Activated naive CD8-positive, alpha-beta T cell treated with anti-CD3 and anti-CD28 coated beads, Interleukin-2, amount 10 ng/mL, durations not matched to agents 7 days and 5 days (primary cell): ENCODE data around the gene MATN1. TPM values are rescaled to one million over a fixed set of nuclear protein-coding genes. Genes with fewer than 3 reads are reported as not detected.
A peak's percentile ranks its signal among the peaks of the same experiment; 100 is the strongest.
"Not testable (repeated sequence)": the region's sequence is repeated elsewhere in the genome, so short reads cannot be mapped to it uniquely, and the experiment has no call there.

Experiments
- ATAC-seq: fragments of 150-1000 bp; cut with Tn5 transposase; one replicate; pipeline ENCODE4 v1.10.0; 2021; ENCODE audit warnings: low read depth, moderate library complexity
- POLR2A ChIA-PET: fragments of 350-600 bp; sonication (Branson Sonifier 250); formaldehyde crosslinking; loops from one replicate; lab custom pipeline; 2021; ENCODE audit warnings: antibody characterized with exemption; lab: Charles Lee
- DNase-seq: peaks from one replicate; pipeline ENCODE4 v3.0.0; 2021
- H3K27ac Mint-ChIP-seq: one replicate; pipeline ENCODE4 v1.8.0; 2022; ENCODE audit warnings: mild to moderate bottlenecking, mixed read lengths
- H3K27me3 Mint-ChIP-seq: one replicate; pipeline ENCODE4 v1.8.0; 2022; ENCODE audit warnings: mild to moderate bottlenecking, moderate library complexity, mixed read lengths
- H3K36me3 Mint-ChIP-seq: one replicate; pipeline ENCODE4 v1.8.0; 2021; ENCODE audit warnings: mild to moderate bottlenecking, mixed read lengths
- H3K4me1 Mint-ChIP-seq: one replicate; pipeline ENCODE4 v1.8.0; 2021; ENCODE audit warnings: mixed read lengths
- H3K4me3 Mint-ChIP-seq: one replicate; pipeline ENCODE4 v1.8.0; 2022; ENCODE audit warnings: mild to moderate bottlenecking, moderate library complexity, mixed read lengths
- H3K9me3 Mint-ChIP-seq: one replicate; pipeline ENCODE4 v1.8.0; 2021; ENCODE audit warnings: mixed read lengths
- total RNA-seq, 2 experiments: library from RNA; stranded (reverse); gene quantifications; one replicate each; pipeline ENCODE4 v1.2.3, GENCODE V29; 2021

MATN1 gene
- total RNA-seq, 2 experiments from 2014 or later: 0.26 TPM; not detected in 1

DNA sequence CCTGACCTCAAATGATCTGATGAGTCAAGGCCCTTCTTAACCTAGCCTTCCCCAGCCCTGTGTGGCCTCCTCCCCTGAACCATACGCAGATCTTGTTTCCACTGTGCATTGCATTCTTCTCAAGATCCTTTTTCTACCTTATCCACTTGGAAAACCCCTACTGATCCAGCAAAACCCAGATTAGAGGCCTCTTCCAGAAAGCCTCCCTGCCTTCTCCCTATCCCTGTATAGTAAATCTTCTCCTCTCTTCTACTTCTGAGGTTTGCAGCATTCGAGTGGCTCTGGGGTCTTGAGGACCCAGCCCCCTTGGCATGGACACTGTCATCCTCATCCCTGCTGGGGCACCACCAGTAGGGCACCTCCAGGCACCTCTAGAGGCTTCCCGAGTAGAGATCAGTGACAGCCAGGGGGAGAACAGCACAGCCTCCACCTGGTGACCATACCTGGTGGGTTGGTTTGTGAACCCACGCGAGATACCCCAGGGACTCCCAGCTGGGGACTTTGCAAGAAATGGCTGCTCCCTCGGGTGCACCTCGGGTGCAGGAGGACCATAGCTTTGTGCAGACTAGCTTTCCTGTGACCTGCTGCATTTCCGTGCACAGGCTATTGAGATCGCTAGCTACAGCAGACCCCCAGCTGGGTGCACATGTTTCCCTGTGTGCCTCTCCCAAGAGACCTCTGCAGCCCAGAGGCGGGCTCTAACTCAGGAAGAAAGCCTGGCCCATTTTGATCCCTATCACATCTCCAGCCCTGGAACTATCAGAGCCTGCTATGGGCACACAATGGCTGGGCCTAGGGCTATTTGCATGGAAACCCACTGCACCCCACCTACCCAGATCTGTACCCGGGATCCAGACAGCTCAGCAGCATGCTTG lies 34.2 kb downstream of the MATN1 start:
- Mint-ChIP-seq H3K9me3 (no peaks in the 10 kb centered on the region), H3K27me3 (peaks cover 39% of the 10 kb centered on the region), H3K4me3 (no peak overlapping the region), H3K36me3 (no peaks in the 10 kb centered on the region), H3K4me1 (peaks cover 6% of the 10 kb centered on the region), H3K27ac (no peak overlapping the region)
- no peak for ATAC-seq
- POLR2A ChIA-PET: no interaction called here
- no peak for DNase-seq

- H3K36me3 Mint-ChIP-seq, H3K4me1 Mint-ChIP-seq, H3K4me3 Mint-ChIP-seq, H3K27ac Mint-ChIP-seq, H3K9me3 Mint-ChIP-seq, ATAC-seq, POLR2A ChIA-PET, DNase-seq: not testable (repeated sequence)
- peaks cover 45% of the 10 kb centered on the region for H3K27me3 Mint-ChIP-seq
These were observed 34.9 kb downstream of the MATN1 start for GRCh38 chr1:30688516-30688915.

- Mint-ChIP-seq H3K4me1 (peaks cover 4% of the 10 kb centered on the region), H3K27me3 (peaks cover 49% of the 10 kb centered on the region), H3K27ac (no peak overlapping the region), H3K36me3 (no peaks in the 10 kb centered on the region), H3K4me3 (no peak overlapping the region), H3K9me3 (no peaks in the 10 kb centered on the region)
- no peak for ATAC-seq
- peak; percentile 9 for DNase-seq
- POLR2A ChIA-PET: no interaction called here
These were observed 35.5 kb downstream of the MATN1 start for GRCh38 chr1:30687886-30688285.

DNA sequence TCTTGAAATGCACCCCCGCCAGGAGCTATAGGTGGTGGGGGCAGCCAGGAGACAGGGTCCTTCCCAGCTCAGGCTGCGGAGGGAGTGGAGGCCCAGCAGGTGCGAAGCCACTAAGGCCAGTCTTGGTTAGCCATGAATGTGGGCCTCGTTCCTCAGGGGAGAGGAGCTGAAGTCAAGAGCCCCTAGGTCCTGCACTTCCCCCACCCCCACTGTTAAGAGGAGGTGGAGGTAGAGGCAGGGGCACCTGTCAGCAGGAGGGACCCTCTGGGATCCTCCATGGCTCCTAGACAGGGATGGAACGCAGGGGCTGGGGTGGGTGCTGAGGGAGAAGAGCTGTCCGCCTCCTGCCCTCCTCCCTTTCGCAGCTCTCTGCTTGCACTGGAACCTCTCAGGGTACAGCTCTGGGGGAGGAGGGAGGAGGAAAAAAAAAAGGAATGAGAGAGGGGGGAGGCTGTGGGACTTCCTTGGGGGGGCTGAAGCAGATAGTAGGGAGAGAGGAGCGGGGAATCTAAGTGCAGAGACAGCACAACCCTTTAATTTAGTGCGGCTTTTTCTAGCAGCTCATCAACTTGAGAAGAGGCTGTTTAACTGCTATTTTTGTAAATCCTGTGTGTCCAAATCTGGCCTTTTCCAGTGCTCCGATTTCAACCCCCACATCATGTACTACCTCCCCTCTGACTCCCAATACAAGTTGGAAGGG lies 37.0 kb downstream of the MATN1 start:
- DNase-seq (peak; percentile 2), ATAC-seq (no peak)
- H3K4me1 Mint-ChIP-seq: peaks cover 2% of the 10 kb centered on the region
- no peaks in the 10 kb centered on the region for H3K9me3 Mint-ChIP-seq
- no peak overlapping the region for H3K27ac Mint-ChIP-seq
- POLR2A ChIA-PET: interaction anchor here (0.6 kb wide), 1 partner anchor 461 kb away, joined by 3 read pairs; no protein-coding TSS in a partner anchor
- H3K4me3 Mint-ChIP-seq: no peak overlapping the region
- peaks cover 63% of the 10 kb centered on the region for H3K27me3 Mint-ChIP-seq
- H3K36me3 Mint-ChIP-seq: no peaks in the 10 kb centered on the region

- no peaks in the 10 kb centered on the region for H3K9me3 Mint-ChIP-seq
- no peak overlapping the region for H3K27ac Mint-ChIP-seq
- DNase-seq: peak; percentile 19
- H3K4me3 Mint-ChIP-seq: no peak overlapping the region
- H3K36me3 Mint-ChIP-seq: no peaks in the 10 kb centered on the region
- peaks cover 64% of the 10 kb centered on the region for H3K27me3 Mint-ChIP-seq
- H3K4me1 Mint-ChIP-seq: peaks cover 2% of the 10 kb centered on the region
- POLR2A ChIA-PET: interaction anchor here (0.6 kb wide), 1 partner anchor 462 kb away, joined by 3 read pairs; no protein-coding TSS in a partner anchor
- no peak for ATAC-seq
These were observed 37.6 kb downstream of the MATN1 start for GRCh38 chr1:30685796-30686165.

- no peaks in the 10 kb centered on the region for H3K9me3 Mint-ChIP-seq
- H3K27me3 Mint-ChIP-seq: peaks cover 62% of the 10 kb centered on the region
- H3K36me3 Mint-ChIP-seq: no peaks in the 10 kb centered on the region
- no peak overlapping the region for H3K27ac Mint-ChIP-seq
- H3K4me1 Mint-ChIP-seq: peaks cover 2% of the 10 kb centered on the region
- ATAC-seq: no peak
- peak; percentile 24 for DNase-seq
- no peak overlapping the region for H3K4me3 Mint-ChIP-seq
- POLR2A ChIA-PET: no interaction called here
These were observed 38.2 kb downstream of the MATN1 start for GRCh38 chr1:30684881-30685795.

DNA sequence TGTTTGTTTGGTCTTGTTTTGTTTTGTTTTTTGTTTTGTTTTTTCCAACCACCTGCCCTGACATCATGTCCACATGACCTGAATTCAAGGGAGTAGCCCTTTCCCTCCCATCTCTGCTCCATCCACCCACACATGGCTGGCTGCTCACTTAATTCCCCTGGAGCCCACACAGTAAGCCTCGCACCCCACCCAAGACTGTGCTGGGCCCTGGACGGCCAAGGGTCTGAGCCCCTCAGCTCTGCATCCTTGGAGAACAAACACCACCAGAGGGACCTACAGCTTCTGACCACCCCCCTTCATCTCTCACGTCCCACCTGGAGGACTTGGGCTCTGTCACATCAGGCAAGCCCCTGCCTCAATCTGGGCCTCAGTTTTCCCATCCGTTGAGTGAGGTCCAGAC lies 39.1 kb downstream of the MATN1 start:
- no peak for ATAC-seq
- Mint-ChIP-seq H3K36me3 (no peaks in the 10 kb centered on the region), H3K27ac (no peak overlapping the region), H3K9me3 (no peaks in the 10 kb centered on the region), H3K4me1 (peaks cover 2% of the 10 kb centered on the region), H3K27me3 (peaks cover 62% of the 10 kb centered on the region), H3K4me3 (no peak overlapping the region)
- POLR2A ChIA-PET: no interaction called here
- peak; percentile 9 for DNase-seq

DNA sequence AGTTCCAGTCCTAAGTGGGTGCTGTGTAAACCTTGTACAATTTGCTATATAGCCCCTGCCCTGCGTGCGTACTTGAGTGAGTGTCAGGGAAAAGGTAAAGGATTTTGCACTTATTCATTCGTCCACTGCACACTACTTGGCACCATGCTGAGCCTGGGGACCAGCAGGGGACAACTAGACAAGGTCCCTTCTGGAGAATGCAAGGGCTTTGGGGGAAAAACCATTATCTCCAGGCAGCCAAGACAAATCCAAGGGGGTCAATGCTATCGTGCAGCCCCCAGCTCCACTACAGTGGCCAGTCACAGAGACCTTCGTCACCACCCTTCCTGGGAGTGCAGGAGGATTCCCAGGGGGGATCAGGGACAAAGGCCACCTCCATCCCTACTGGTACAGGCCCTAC lies 39.7 kb downstream of the MATN1 start:
- Mint-ChIP-seq H3K27ac (no peak overlapping the region), H3K4me1 (peaks cover 2% of the 10 kb centered on the region), H3K27me3 (peaks cover 61% of the 10 kb centered on the region), H3K36me3 (no peaks in the 10 kb centered on the region), H3K9me3 (peaks cover under 1% of the 10 kb centered on the region), H3K4me3 (no peak overlapping the region)
- no peak for ATAC-seq
- peak; percentile 15 for DNase-seq
- POLR2A ChIA-PET: no interaction called here

DNA sequence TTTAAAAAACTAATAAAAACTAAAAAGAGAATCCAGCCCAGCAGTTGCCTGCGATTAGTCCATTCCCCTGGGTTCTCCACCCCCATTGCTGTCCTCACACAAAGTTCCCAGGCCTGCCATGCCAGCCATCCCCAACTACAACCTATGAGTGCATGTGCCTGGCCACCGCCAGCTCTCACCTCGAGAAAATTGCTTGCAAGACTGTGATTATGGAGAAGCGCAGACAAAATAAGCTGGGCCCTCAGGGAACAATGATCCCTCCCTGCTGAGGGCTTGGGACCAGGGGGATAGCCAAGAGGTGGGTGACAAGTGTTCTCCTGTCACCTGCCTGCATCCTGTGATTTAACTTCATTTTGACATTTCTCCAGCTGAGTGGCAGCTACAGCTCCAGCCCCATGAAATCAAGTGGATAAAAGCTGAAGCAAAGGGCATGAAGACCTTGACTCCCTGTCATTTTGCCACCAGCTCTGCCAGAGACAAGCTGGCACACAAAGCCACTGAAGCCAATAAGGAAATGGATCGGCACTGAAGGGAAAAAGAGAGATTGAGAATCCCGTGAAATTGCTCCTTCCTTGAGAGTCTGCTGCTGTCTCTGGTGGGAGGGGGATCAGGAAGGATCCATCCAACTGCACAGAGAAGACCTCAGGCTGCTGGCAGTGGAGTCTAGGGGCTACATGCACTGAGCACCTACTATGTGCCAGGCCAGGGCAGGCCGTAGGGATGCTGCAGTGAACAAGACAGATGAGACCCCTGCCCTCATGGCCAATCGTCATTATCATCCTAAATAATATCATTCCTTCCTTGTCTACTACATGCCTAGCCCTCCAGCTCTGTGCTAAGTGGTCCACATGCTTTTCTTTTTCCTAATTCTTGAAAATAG lies 40.7 kb downstream of the MATN1 start:
- Mint-ChIP-seq H3K27me3 (peaks cover 60% of the 10 kb centered on the region), H3K9me3 (peaks cover 1% of the 10 kb centered on the region), H3K4me1 (peaks cover 2% of the 10 kb centered on the region), H3K4me3 (no peak overlapping the region), H3K27ac (no peak overlapping the region), H3K36me3 (no peaks in the 10 kb centered on the region)
- POLR2A ChIA-PET: no interaction called here
- DNase-seq: peak; percentile 14
- no peak for ATAC-seq

DNA sequence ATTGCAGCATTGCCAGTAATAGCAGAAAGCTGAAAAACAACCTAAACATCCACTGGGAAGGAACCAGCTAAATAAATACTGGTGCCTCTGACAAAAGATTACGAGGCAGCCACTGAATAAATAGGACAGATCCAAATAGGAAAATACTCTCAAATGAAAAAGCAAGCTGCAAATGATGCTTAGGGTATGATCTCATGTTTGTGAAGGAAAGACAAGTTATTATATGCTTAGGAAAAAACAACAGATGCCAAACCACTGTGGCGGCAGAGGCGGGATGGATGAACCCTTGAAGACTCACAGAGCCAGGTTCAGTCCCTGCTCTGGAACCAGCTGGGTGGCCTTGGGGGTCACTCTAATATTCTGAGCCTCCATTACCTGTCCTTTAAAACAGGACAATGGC lies 41.6 kb downstream of the MATN1 start:
- H3K27me3 Mint-ChIP-seq: peaks cover 51% of the 10 kb centered on the region
- no peak overlapping the region for H3K27ac Mint-ChIP-seq

GRCh38 chr1:30680879-30681278 lies 42.5 kb downstream of the MATN1 start:
- no peak for ATAC-seq
- POLR2A ChIA-PET: no interaction called here

More for the DNA sequence above, 41.6 kb downstream of the MATN1 start:
- DNase-seq: no peak
- ATAC-seq: no peak
- POLR2A ChIA-PET: no interaction called here
- Mint-ChIP-seq H3K4me3 (no peak overlapping the region), H3K36me3 (no peaks in the 10 kb centered on the region), H3K4me1 (peaks cover 2% of the 10 kb centered on the region), H3K9me3 (peaks cover 1% of the 10 kb centered on the region)

DNA sequence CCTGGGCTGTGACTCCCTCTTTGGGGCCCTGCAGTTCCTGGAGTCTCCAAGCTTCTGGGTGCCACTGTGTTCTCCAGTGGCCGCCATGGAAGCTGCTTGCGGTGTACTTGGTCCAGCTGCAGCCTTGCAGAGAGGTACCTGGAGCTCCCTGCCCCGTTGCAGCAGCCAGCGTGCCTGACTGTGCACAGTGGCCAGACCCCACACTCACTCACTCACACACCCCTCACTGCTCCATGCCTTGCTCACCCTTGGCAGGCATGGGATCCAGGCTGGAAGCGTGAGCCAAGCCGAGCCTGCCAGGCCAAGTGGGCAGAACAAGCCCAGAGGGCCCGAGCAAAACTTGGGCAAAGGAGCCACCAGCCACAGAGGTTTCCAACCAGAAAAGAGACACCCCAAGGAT lies 43.0 kb downstream of the MATN1 start:
- peaks cover 1% of the 10 kb centered on the region for H3K9me3 Mint-ChIP-seq
- peaks cover 39% of the 10 kb centered on the region for H3K27me3 Mint-ChIP-seq
- peaks cover 2% of the 10 kb centered on the region for H3K4me1 Mint-ChIP-seq
- DNase-seq (peak; percentile 10), ATAC-seq (no peak)
- no peak overlapping the region for H3K27ac Mint-ChIP-seq
- H3K4me3 Mint-ChIP-seq: no peak overlapping the region
- H3K36me3 Mint-ChIP-seq: no peaks in the 10 kb centered on the region
- POLR2A ChIA-PET: no interaction called here

More at GRCh38 chr1:30680879-30681278, 42.5 kb downstream of the MATN1 start:
- H3K36me3 Mint-ChIP-seq: no peaks in the 10 kb centered on the region
- peaks cover 1% of the 10 kb centered on the region for H3K9me3 Mint-ChIP-seq
- DNase-seq: peak; percentile 2
- no peak overlapping the region for H3K4me3 Mint-ChIP-seq
- peaks cover 2% of the 10 kb centered on the region for H3K4me1 Mint-ChIP-seq
- peaks cover 42% of the 10 kb centered on the region for H3K27me3 Mint-ChIP-seq
- H3K27ac Mint-ChIP-seq: no peak overlapping the region
